ENCODE results near the gene ITSN1. TPM values are rescaled to one million over a fixed set of nuclear protein-coding genes. Genes with fewer than 3 reads are reported as not detected.
"Not testable (repeated sequence)": the region's sequence is repeated elsewhere in the genome, so short reads cannot be mapped to it uniquely, and the experiment has no call there.

The ITSN1 gene
- total RNA-seq, 2 experiments from 2014 or later, result 2.2 to 2.6 TPM

DNA sequence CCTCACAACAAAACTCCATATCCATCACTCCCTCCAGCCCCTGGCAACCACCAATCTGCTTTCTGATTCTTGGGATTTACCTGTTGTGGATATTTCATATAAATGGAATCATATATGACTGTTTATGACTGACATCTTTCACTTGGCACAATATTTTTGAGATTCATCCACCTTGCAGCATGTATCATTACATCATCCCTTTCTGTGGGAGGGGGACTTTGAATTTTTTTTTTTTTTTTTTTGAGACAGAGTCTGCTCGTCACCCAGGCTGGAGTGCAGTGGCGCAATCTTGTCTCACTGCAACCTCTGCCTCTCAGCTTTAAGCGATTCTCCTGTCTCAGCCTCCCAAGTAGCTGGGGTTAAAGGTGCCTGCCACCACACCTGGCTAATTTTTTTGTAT is 128.2 kb downstream of the ITSN1 start:
- Mint-ChIP-seq H3K27ac (no peak overlapping the region), H3K36me3 (ENCODE audit: low read depth) (no peaks in the 10 kb centered on the region), H3K4me3 (no peak overlapping the region), H3K4me1 (ENCODE audit: low read depth) (no peaks in the 10 kb centered on the region), H3K9me3 (no peaks in the 10 kb centered on the region), H3K27me3 (ENCODE audit: low read depth) (no peaks in the 10 kb centered on the region)
- intact Hi-C loops (cut with micrococcal nuclease), result no loop called here
- no peak for DNase-seq
- CTCF ChIA-PET, result interaction anchor here (0.6 to 0.7 kb wide), 2 partner anchors 18 to 227 kb away, joined by 3 to 6 read pairs; no protein-coding TSS in a partner anchor

DNA sequence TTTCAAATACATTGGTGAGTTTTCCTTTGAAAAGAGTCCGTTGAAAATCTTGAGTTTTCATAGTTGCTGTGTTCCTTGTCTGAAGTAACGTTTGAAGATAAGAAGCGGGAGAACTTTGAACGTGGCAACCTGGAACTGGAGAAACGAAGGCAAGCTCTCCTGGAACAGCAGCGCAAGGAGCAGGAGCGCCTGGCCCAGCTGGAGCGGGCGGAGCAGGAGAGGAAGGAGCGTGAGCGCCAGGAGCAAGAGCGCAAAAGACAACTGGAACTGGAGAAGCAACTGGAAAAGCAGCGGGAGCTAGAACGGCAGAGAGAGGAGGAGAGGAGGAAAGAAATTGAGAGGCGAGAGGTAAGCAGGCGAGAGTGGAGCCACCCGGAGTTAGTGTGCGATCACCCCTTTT is 129.7 kb downstream of the ITSN1 start:
- H3K4me3 Mint-ChIP-seq, result no peak overlapping the region
- CTCF ChIA-PET, result interaction anchor here (1.3 kb wide), 1 partner anchor 26 kb away, joined by 3 read pairs; no protein-coding TSS in a partner anchor
- H3K27ac Mint-ChIP-seq, result no peak overlapping the region
- no peak for DNase-seq
- intact Hi-C loops (cut with micrococcal nuclease), result no loop called here
- no peaks in the 10 kb centered on the region for H3K27me3 Mint-ChIP-seq (ENCODE audit: low read depth)
- no peaks in the 10 kb centered on the region for H3K36me3 Mint-ChIP-seq (ENCODE audit: low read depth)
- no peaks in the 10 kb centered on the region for H3K4me1 Mint-ChIP-seq (ENCODE audit: low read depth)
- no peaks in the 10 kb centered on the region for H3K9me3 Mint-ChIP-seq

DNA sequence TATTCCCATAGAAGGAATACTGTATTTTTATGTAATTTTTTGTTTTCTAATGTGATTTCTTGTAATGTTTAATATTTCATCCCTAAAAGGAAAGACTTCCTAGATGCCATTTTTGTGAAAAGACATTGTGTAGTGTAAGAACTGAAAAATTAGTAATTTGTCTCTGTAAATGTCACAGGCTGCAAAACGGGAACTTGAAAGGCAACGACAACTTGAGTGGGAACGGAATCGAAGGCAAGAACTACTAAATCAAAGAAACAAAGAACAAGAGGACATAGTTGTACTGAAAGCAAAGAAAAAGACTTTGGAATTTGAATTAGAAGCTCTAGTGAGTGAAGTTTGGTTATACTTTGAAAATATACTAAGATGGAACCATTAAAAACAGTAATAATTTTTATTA is 132.2 kb downstream of the ITSN1 start:
- CTCF ChIA-PET, result no interaction called here

DNA sequence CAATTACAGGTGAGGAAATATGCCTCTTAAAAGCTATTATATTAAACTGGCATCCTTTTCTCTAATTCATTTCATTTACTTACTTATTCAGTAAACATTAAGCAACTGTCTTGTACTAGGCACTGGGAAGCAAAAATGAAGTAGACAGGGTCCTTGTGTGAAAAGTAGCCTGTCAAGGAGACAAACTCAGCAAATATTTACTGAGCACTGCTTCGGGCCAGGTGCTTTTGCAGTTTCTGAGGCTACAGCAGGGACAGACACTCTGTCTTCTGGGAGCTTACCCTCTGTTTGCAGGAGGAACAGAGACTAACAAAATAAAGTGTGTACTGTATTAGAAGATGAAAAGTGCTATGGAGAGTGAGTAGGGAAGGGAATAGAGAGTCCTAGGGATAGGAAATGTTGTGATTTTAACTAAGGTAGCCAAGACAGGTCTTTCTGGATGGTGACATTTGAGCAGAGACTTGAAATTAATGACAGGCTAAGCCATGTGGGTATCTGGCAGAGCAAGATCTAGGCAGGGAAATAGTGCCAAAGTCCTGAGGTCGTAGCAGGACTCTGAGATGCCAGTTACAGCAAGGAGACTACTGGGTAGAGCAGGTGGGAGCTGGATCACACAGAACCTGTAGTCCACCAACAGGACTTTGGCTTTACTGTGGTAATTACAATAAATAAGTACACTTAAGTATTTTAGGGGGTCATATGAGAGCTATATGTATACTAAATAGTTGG is 133.0 kb downstream of the ITSN1 start:
- H3K36me3 Mint-ChIP-seq (ENCODE audit: low read depth), result peaks cover 2% of the 10 kb centered on the region
- H3K27me3 Mint-ChIP-seq (ENCODE audit: low read depth), result no peaks in the 10 kb centered on the region
- H3K27ac Mint-ChIP-seq, result no peak overlapping the region
- peaks cover 7% of the 10 kb centered on the region for H3K9me3 Mint-ChIP-seq
- H3K4me1 Mint-ChIP-seq (ENCODE audit: low read depth), result no peaks in the 10 kb centered on the region
- no peak overlapping the region for H3K4me3 Mint-ChIP-seq
- no peak for DNase-seq
- CTCF ChIA-PET, result no interaction called here
- intact Hi-C loops (cut with micrococcal nuclease), result no loop called here

More for the DNA sequence above, 132.2 kb downstream of the ITSN1 start:
- DNase-seq, result no peak
- intact Hi-C loops (cut with micrococcal nuclease), result no loop called here
- Mint-ChIP-seq H3K4me1 (ENCODE audit: low read depth) (no peaks in the 10 kb centered on the region), H3K36me3 (ENCODE audit: low read depth) (peaks cover 2% of the 10 kb centered on the region), H3K27me3 (ENCODE audit: low read depth) (no peaks in the 10 kb centered on the region), H3K9me3 (peaks cover 7% of the 10 kb centered on the region), H3K4me3 (no peak overlapping the region), H3K27ac (no peak overlapping the region)

DNA sequence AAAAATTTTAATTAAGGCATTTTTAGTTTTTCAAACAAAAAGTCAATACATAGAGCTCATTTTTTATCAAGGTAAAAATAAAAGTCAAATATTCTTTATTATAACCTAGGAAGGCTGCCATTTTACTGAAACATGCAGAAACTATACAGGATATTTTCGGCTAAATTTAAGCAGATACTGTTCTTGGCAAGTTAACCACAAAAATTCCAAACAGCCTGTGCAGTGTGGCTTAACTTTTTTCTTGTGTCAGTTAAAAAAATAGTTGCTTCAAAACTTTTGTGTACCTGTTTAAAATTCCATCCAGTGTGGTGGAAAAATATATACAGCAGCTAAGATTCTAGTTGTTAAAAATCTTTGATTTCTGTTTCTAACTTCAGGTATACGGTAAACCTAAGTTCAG is 138.3 kb downstream of the ITSN1 start:
- H3K36me3 Mint-ChIP-seq (ENCODE audit: low read depth), result peaks cover 2% of the 10 kb centered on the region
- no peak for DNase-seq
- no peaks in the 10 kb centered on the region for H3K4me1 Mint-ChIP-seq (ENCODE audit: low read depth)
- no peak overlapping the region for H3K4me3 Mint-ChIP-seq
- H3K27ac Mint-ChIP-seq, result no peak overlapping the region
- peaks cover 7% of the 10 kb centered on the region for H3K9me3 Mint-ChIP-seq
- intact Hi-C loops (cut with micrococcal nuclease), result no loop called here
- CTCF ChIA-PET, result interaction anchor here (1.1 to 1.5 kb wide), 2 partner anchors 11 to 128 kb away, joined by 3 read pairs; no protein-coding TSS in a partner anchor
- no peaks in the 10 kb centered on the region for H3K27me3 Mint-ChIP-seq (ENCODE audit: low read depth)

- H3K36me3 Mint-ChIP-seq (ENCODE audit: low read depth), result peaks cover 2% of the 10 kb centered on the region
Observed at GRCh38 chr21:33781121-33781520, 138.8 kb downstream of the ITSN1 start.

GRCh38 chr21:33783187-33783979 is 141.1 kb downstream of the ITSN1 start:
- Mint-ChIP-seq H3K9me3 (peaks cover 7% of the 10 kb centered on the region), H3K4me1 (ENCODE audit: low read depth) (no peaks in the 10 kb centered on the region), H3K27me3 (ENCODE audit: low read depth) (no peaks in the 10 kb centered on the region), H3K36me3 (ENCODE audit: low read depth) (peaks cover 2% of the 10 kb centered on the region), H3K27ac (no peak overlapping the region), H3K4me3 (no peak overlapping the region)
- no peak for DNase-seq
- intact Hi-C loops (cut with micrococcal nuclease), result no loop called here
- CTCF ChIA-PET, result interaction anchor here (0.6 kb wide), 1 partner anchor 1054 kb away, joined by 3 read pairs; no protein-coding TSS in a partner anchor

More at GRCh38 chr21:33781121-33781520, 138.8 kb downstream of the ITSN1 start:
- no peaks in the 10 kb centered on the region for H3K27me3 Mint-ChIP-seq (ENCODE audit: low read depth)
- H3K9me3 Mint-ChIP-seq, result peaks cover 7% of the 10 kb centered on the region
- H3K27ac Mint-ChIP-seq, result no peak overlapping the region
- H3K4me3 Mint-ChIP-seq, result no peak overlapping the region
- H3K4me1 Mint-ChIP-seq (ENCODE audit: low read depth), result no peaks in the 10 kb centered on the region
- no peak for DNase-seq
- CTCF ChIA-PET, result interaction anchor here (1.1 to 1.5 kb wide), 2 partner anchors 10 to 127 kb away, joined by 3 read pairs; no protein-coding TSS in a partner anchor
- intact Hi-C loops (cut with micrococcal nuclease), result no loop called here

DNA sequence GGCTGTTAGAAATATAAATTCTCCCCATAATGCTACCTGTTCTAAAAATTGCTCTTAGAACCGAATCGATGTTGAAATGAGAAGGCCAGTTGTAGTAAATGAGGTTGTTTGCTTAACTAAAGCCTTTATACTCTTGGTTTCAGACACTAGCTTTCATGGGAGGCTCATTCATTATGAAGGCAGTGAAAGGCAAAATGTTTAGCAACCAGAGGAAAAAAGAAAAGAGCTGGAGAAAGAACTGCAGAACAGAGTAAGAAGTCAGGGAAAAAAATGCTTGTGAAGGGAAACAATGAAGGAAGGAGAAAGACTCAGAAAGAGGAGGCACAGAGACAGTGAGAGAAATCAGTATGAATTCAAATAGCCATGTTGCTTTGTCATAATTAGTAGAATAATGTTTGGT is 145.1 kb downstream of the ITSN1 start:
- no peaks in the 10 kb centered on the region for H3K4me1 Mint-ChIP-seq (ENCODE audit: low read depth)
- H3K27ac Mint-ChIP-seq, result no peak overlapping the region
- intact Hi-C loops (cut with micrococcal nuclease), result no loop called here
- no peak overlapping the region for H3K4me3 Mint-ChIP-seq
- H3K36me3 Mint-ChIP-seq (ENCODE audit: low read depth), result no peaks in the 10 kb centered on the region
- no peaks in the 10 kb centered on the region for H3K27me3 Mint-ChIP-seq (ENCODE audit: low read depth)
- no peak for DNase-seq
- H3K9me3 Mint-ChIP-seq, result no peaks in the 10 kb centered on the region
- CTCF ChIA-PET, result no interaction called here

- H3K4me1 Mint-ChIP-seq (ENCODE audit: low read depth); H3K4me3 Mint-ChIP-seq; H3K36me3 Mint-ChIP-seq (ENCODE audit: low read depth); CTCF ChIA-PET; H3K27me3 Mint-ChIP-seq (ENCODE audit: low read depth); intact Hi-C loops (cut with micrococcal nuclease); H3K27ac Mint-ChIP-seq; DNase-seq; H3K9me3 Mint-ChIP-seq: not testable (repeated sequence)
Observed at GRCh38 chr21:33788438-33788837, 146.1 kb downstream of the ITSN1 start.

DNA sequence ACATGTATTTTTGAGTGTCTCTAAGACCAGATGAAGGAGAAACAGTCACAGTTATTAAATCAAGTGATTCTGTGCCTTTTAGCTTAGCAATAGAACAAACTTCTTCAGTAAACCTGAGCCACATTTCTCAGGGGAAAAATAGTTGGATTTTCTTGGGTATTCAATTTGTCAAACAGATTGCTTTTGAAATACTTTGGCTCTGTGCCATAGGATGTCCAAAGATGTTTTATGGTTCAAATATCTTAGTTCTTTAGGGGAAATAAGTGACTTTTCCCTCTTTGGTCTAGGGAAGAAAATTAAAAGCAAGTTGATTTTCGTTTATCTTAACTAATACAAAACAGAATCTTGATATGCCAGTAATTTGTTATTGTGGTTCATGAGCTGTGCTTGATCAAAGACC is 147.4 kb downstream of the ITSN1 start:
- Mint-ChIP-seq H3K27me3 (ENCODE audit: low read depth) (no peaks in the 10 kb centered on the region), H3K4me3 (no peak overlapping the region), H3K36me3 (ENCODE audit: low read depth) (no peaks in the 10 kb centered on the region), H3K4me1 (ENCODE audit: low read depth) (no peaks in the 10 kb centered on the region), H3K27ac (no peak overlapping the region), H3K9me3 (no peaks in the 10 kb centered on the region)
- DNase-seq, result no peak
- CTCF ChIA-PET, result interaction anchor here (0.6 kb wide), 3 partner anchors 410 to 1188 kb away, joined by 4 to 5 read pairs (median 4); no protein-coding TSS in a partner anchor
- intact Hi-C loops (cut with micrococcal nuclease), result no loop called here

GRCh38 chr21:33791073-33791472 is 148.8 kb downstream of the ITSN1 start:
- no peaks in the 10 kb centered on the region for H3K36me3 Mint-ChIP-seq (ENCODE audit: low read depth)
- CTCF ChIA-PET, result interaction anchor here (0.9 kb wide), 1 partner anchor 10 kb away, joined by 3 read pairs; no protein-coding TSS in a partner anchor
- intact Hi-C loops (cut with micrococcal nuclease), result no loop called here

DNA sequence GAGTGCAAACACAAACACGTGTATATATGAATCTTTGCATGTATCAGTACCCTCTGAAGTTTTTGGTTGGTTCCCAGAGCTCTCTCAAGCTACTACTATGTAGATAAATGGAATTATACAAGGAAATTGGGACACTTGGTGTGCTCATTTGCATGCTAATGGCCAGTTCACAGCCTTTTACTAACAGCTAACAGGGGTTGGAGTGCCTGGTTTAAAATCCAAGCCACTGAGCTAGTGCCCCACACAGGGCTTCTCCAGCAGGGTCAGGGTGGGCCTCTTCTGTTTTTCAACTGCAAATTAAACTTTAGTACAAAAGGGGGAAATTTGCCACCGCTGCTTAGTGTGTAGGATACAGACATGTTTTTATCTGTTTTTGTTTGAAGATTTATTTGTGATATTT is 152.3 kb downstream of the ITSN1 start:
- CTCF ChIA-PET, result no interaction called here
- no peaks in the 10 kb centered on the region for H3K9me3 Mint-ChIP-seq

More at GRCh38 chr21:33791073-33791472, 148.8 kb downstream of the ITSN1 start:
- no peaks in the 10 kb centered on the region for H3K27me3 Mint-ChIP-seq (ENCODE audit: low read depth)
- no peaks in the 10 kb centered on the region for H3K9me3 Mint-ChIP-seq
- no peak overlapping the region for H3K27ac Mint-ChIP-seq
- H3K4me1 Mint-ChIP-seq (ENCODE audit: low read depth), result no peaks in the 10 kb centered on the region
- H3K4me3 Mint-ChIP-seq, result no peak overlapping the region
- no peak for DNase-seq

More for the DNA sequence above, 152.3 kb downstream of the ITSN1 start:
- H3K27ac Mint-ChIP-seq, result no peak overlapping the region
- H3K27me3 Mint-ChIP-seq (ENCODE audit: low read depth), result no peaks in the 10 kb centered on the region
- H3K36me3 Mint-ChIP-seq (ENCODE audit: low read depth), result no peaks in the 10 kb centered on the region
- intact Hi-C loops (cut with micrococcal nuclease), result no loop called here
- no peak for DNase-seq
- H3K4me3 Mint-ChIP-seq, result no peak overlapping the region
- H3K4me1 Mint-ChIP-seq (ENCODE audit: low read depth), result no peaks in the 10 kb centered on the region

All from activated naive CD4-positive, alpha-beta T cell treated with anti-CD3 and anti-CD28 coated beads for 36 hours (primary cell).